Stimulated activated CD4-positive, alpha-beta T cell treated with anti-CD3 and anti-CD28 coated beads, Interleukin-4, amount 100 ng/mL, for 1 hour (primary cell): ENCODE results near the gene MKNK2.
A peak's percentile ranks its signal among the peaks of the same experiment; 100 is the strongest.

Source experiments
- DNase-seq: peaks from one replicate; pipeline ENCODE4 v3.0.0-alpha.2; 2020

MKNK2 gene

DNA sequence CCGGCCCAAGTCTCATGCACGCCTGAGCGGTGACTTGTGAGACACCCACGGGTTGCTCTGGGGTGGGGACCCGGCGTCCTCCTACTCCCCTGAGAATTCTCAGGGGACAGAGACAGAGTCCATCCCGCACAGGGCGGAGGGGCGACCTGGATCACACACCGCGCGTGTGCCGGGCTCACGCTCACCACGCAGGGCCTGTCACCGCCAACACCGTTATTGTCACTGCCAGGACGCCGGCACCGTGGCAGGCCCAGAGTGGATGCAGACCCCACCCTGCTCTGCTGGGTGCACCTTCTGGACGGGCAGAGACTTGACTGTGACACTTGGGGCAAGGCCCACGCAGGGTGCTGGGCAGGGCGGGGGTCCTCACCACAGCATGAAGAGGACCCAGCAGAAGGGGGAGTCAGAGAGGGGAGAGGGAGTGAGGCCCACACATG is 28.8 kb upstream of the MKNK2 start:
- no peak for DNase-seq

DNA sequence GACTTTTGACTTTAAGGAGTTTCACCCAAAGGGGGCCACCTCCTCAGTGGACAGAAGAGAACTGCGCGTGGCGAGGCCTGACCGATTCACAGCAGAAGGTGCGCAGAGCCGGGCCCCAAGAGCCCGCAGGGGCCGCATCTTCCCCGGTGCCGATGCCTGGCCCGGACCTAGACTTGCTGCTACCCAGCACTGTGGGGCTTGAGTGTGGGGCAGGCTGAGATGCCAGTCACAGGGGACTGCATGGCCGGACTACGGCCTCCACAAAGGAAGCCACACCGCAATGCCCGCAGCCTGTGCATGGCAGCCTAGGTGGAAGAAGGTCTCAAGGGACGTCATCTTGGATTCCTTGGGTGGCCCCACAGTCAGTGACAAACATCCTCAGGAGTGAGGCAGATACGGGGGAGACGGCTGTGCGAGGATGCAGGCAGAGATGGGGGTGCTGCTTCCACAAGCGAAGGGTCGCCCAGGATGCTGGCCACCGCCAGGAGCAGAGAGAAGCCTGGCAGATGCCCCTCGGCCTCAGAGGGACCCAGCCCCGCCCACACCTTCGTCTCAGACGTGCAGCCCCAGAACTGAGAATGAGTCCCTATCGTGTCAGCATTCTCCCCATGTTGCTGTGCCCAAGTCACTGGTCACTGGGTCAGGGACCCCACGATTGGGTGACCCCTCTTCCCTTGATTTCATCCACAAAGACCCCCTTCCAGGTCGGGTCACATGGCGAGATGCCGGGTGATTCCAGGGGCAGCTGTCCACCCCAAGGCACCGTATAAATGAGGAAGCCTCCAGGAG is 28.2 kb upstream of the MKNK2 start:
- DNase-seq: no peak

DNA sequence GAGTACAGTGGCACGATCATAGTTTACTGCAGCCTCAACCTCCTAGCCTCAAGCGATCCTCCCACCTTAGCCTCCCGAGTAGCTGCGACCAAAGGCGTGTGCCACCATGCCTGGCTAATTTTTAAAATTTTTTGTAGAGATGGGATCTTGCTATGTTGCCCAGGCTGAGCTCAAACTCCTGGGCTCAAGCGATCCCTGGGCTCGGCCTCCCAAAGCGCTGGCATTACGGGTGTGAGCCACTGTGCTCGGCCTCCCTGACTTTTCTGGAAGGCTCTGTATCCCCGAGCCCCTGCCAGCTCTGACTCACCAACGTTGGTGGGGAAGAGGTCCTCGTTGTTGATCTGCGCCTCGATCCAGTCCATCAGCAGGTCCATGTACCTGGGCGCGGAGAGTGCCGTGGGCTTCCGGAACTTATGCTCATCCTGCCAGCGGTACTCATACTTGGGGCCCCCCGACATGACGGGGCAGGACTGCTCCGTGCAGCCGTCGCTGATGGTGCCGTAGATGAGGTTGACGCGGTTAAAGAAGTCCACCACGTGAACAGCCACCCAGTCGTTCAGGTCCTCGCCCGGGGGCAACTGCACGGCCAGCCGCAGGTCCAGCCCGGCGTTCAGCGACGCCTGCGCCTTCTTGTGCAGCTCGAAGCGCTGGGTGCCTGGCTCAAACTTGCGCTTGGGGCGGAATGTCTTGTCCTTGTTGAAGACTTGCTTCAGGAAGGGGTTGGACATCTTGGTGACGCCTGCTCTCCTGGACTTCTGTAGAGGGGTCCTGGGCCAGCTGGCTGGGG is 27.0 kb upstream of the MKNK2 start:
- DNase-seq: no peak

DNA sequence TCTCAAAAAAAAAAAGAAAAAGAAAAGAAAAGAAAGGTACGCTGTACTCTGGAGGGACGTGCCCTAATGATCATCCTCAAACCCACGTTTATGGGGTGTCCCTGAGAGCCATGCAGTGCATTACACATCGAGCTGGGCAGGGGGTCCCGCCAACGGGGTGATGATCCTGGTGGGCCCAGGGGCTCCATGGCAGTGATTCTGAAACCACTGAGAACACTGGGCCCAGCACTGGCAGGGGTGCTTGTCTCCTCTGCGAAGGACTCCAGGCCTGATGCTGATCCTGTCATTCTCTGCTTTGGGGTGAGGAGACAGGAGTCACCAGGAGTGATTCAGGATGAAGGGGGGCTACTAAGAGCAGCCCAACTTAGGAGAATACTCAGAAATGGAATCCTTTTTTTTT is 26.4 kb upstream of the MKNK2 start:
- no peak for DNase-seq

DNA sequence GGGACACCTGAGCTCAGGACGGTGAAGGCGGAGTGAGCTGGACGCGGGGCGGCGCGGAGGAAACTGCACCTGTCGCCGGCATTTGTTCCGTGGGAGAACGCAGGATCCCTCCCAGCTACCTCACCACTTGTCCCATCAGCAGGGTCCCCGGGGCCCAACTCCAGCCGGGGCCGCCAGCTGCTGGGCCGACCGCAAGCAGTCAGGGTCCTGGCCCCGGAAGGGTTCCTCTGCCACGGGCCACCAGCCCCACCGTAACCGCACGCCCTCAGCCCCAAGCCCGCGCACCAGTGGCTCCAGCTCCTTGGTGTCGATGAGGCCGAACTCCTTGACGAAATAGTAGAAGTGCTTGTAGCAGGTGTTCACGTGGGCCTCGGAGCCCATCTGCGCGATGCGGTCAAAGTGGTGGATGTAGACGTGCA is 25.5 kb upstream of the MKNK2 start:
- DNase-seq: no peak

DNA sequence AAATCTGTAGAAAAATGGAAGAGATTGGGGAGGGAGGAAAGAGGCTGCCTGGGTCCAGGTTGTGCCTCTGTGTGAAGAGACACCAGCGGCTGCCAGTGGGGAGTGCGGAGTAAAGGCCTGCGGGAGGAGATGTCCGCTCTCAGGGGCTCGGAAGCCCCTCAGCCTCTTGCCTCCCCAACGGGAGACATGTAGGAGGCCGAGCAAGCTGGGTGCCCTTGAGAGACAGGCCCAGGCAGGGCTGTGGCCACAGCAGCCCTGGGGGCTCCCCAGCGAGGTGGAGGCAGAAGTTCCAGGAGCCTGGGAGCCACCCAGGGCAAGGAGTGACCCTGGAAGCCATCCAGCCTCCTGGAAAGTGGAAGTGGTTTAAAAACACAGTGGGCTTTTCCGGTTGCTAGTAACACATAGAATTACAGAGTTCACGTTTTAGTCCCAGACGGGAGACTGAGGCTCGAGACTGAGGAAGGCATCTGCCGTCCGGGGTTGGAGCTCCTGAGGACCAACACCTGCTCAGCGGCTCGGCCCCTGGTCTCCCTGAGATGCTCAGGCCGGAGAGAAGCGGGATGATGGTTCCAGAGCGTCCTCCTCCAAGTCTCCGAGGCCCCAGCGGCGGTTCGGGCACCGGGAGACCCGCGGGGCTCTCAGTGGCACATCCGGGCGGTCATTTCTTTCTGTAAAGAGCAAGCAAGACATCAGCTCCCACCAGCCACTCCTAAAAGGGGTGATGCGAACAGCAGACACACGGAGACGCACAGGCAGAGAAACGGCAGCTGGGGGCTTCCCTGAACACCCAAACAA is 21.9 kb upstream of the MKNK2 start:
- no peak for DNase-seq

DNA sequence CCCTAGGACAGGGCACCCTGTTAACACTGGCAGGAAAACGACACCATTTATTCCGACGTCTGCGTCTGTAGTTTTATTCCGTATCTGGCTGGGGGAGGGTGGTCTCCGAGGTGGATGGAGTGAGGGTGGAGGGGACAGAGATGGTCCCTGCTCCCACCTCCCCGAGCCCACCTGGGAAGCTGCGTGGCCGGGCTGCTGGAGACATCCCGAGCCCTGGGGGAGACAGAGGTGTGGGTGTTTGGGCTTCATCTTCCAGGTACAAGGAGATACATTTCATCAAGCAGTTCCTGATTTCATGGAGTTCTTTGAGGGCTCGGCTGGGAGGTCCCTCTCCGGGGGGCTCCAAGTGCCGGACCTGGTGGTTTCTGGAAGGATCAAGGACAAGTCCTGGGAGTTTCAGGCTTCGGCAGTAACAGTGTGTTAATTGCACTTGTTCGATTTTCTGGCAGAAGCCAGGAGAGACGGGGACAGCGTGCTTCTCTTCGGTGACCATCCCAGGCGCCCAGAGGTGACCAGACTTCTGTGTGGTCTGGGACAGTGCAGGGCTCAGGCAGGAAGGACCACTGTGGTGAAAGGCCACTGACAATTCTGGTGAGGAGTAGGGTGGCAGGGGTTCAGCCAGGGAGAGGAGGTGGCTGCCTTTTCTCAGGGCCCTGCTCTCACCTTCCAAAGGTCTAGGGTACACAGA is 20.1 kb upstream of the MKNK2 start:
- no peak for DNase-seq

DNA sequence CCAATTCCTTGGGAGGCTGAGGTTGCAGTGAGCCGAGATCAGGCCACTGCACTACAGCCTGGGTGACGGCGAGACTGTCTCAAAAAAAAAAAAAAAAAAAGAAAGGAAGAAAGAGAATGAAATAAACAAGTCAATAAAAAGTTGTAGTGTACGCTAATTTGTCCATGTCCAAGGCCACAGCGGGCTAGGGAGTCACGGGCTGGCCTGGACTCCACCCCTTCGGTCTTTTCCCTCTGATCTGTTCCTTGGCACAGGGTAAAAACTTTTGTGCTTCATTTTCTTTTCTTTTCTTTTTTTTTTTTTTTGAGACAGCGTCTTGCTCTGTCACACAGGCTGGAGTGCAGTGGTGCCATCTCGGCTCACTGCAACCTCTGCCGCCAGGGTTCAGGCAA is 19.4 kb upstream of the MKNK2 start:
- DNase-seq: no peak

DNA sequence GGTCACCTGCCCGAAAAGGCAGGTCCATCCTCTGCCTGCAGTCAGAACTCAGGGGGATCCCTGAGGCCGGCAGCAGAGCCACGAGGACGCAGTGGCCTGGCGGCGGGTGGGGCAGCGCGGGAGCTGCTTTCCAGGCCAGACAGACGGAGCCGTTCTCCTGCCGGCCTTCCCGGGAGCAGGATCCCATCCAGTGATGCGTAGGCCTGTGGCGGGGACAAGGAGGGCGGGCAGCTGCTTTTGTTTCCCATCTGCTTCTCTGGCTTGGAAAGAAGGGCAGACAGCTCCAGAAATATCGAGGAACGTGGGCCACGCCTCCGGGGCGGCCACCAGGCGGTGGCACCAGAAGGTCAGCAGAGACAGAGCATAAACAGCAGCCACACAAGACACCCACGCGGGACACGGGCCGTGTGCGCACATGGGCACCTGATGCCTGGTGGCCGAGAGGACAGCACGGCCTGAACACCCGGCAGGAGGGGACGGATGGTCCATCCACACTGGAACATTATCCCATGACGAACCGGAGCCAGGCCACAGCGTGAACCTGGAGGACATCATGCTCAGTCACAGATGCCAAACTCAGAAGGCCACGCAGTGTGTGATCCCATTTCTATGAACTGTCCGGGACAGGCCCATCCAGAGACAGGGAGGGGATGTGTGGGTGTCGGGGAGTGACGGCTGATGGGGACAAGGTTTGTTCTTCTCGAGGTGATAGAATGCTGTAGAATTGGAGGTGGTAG is 13.9 kb upstream of the MKNK2 start:
- no peak for DNase-seq

DNA sequence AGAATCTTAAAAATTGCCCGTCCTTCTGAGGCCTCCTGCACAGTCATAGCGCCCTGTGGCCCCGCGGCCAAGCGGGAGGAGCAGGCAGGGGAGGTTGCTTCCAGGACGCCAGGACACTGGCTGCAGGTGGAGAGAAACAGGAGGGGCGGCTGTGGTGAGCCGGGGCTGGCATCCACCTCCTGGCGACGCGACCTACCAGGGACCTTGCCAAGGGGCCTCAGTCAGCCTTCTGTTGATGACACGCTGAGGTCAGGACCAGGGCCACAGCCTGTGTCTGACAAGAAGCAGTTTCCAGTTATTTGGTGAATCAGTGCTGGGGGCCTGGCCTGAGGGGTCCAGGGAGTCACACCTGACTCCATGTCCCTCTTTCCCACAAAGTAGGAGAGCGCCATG is 13.3 kb upstream of the MKNK2 start:
- no peak for DNase-seq

DNA sequence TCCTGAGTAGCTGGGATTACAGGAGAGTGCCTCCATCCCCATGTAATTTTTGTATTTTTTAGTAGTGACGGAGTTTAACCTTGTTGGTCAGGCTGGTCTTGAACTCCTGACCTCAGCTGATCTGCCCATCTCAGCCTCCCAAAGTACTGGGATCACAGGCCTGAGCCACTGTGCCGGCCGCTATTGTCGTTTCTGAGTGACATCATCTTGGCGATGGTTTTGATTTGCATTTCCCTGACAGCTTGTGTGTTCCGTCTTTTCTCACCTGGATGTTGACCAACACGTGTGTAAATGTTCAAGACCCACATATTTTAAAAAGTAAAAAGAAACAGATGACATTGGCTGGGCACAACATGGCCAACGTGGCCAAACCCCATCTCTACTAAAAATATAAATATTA is 12.8 kb upstream of the MKNK2 start:
- no peak for DNase-seq

DNA sequence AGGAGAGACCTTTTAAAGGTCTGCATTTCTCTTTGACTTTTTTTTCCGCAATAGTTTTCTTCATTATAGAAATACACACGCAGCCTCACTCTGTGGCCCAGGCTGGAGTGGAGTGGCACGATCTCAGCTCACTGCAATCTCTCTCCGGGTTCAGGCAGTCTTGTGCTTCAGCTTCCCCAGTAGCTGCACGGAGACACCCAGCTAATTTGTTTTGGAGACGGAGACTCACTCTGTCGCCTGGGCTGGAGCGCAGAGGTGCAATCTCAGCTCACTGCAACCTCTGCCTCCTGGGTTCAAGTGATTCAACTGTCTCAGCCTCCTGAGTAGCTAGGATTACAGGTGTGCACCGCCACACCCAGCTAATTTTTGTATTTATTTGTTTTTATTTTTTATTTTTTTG is 11.7 kb upstream of the MKNK2 start:
- DNase-seq: no peak

DNA sequence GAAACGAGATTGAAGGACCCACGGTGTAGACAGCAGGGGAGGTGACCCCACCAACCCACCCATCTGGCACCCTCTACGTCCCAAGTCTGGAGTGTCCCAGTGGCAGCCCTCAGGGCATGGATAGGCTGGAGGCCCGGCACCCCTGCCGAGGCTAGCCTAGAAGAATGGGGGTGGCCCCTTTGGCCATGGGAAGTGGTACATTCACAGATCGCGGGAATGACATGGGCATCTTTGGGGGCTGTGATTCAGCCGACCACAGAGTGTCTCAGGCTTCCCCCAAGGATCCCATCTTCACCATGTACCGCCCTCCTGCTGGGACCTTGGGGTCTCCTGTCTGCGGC is 11.3 kb upstream of the MKNK2 start:
- no peak for DNase-seq

DNA sequence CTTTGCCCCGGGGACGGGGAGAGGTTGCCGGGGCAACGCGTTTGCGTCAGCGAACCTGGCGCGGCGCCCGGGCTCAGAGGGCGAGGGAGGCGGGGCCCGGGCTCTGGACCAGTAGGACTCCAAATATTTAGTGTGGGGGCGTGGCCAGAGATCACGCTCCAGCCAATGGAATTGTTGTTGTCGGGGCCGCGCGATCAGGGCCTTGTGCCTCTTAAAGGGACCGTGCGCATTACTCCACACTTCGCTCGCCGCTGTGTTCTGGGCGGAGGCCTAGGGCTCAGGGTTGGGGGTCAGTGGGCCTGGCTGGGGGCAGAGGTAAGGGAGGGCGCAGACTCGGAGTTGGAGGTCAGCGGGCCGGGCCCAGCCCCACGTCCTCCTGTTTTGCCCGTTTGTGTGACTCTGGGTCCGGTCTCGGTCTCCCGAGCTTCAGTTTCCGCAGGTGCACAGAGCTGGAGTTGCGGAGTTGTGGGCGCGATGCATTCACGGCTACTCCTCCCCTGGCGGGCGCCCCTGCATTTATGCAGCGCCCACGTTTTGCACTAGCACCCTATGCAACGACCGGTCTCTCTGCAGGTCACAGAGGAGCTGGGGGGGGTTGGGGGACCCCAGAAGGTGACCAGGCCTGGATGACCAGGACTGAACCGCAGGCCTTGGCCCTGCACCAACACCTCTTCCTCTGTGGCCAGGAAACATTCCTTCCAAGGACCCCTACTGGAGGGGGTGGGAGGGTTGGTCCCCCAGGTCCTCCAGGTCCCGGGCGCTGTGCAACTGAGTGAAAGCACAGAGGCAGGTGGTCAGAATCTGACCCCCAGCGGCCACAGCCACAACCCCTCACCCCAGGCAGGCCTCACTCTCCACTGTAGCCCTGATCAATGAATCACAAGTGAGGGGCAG is 10.7 kb upstream of the MKNK2 start:
- peak; percentile 99 for DNase-seq

DNA sequence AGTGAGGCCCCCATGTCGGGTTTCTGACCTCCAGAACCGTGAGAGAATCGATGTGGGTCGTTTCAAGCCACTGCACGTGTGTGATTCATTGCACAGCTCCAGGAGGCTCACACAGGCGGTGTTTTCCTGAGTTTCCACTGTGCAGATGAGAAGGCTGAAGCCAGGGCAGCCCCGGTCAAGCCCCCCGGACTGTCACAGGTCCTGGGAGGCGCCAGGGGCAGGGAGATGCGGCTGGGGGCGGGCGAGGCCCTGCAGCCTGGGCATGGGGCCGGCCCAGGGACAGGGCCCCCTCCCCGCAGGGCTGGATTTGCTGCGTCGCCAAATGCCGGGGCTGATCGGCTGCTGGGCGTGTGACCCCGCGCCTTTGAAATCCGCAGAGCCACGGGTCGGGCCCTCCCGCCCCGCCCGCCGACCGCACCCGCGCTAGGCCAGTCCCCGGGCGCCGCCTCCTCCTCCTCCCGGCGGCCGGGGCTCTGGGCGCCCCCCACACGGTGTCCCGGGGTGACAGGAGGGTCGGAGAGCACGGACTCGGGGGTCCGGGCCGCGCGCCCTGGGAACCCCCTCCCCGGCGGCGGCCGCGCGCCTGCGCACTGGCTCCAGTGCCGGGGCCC is 9.9 kb upstream of the MKNK2 start:
- peak; percentile 42 for DNase-seq

DNA sequence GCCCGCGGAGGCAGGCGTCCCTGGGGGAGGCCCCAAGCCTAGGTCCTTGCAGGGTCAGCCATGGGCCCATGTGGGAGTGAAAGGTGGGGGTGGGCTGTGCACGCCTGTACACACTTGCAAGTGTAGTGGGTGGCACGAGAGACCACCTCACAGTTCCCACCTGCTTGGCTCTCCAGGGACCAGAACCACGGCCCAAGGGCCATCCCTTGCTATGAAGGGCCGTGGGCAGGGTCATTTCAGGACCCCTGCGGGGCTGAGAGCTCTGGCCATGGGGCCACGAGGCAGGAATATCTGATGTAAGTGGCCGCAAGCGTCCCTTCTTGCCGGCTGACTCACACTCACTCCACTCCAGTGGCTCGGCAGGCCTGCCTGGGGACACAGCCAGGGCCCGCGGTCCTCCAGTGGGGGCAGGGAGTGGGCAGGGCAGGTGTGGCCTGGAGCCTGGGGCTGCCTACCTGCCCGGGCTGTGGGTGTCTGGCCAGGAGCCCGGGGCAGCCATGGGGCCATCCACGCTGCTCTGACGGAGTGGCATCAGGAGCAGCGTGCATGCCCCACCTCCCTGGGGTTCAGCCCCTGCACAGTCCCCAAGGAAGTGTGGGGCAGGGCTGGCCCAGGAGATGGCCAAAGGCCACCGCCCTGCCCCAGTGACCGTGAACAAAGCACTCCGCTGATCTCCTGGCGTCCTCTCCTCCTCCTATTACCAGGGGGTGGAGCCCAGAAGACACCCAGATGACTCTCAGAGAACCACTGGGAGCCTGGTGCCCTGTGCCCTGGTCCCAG is 8.6 kb upstream of the MKNK2 start:
- DNase-seq: no peak

DNA sequence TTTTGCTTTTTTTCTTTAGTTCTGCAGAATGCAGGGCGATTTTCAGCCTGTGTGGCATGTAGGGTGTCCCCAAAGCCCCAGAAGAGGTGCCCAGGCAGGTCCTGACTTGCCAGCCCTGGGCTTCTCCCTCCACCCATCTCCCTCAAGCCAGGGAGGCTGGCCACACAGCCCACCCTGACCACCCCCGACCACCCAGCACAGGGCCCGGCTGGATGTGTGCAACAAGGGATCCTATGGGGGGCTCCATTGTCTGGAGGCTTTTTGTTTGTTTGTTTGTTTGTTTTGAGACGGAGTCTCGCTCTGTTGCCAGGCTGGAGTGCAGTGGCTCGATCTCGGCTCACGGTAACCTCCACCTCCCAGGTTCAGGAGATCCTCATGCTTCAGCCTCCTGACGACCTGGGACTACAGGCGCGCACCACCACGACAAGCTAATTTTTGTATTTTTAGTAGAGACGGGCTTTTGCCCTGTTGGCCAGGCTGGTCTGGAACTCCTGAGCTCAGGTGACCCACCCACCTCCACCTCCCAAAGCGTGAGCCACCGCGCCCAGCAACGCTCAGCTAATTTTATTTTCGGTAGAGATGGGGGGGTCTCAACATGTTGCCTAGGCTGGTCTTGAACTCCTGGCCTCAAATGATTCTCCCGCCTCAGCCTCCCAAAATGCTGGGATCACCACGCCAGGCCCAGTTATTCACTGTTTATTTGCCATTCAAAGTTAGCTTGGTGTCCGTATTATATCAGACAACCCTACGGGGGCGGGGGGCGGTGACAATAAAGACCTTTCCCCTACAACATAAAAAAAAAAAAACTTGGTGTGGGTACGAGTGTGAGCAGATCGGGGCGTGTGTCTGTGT is 7.8 kb upstream of the MKNK2 start:
- no peak for DNase-seq

DNA sequence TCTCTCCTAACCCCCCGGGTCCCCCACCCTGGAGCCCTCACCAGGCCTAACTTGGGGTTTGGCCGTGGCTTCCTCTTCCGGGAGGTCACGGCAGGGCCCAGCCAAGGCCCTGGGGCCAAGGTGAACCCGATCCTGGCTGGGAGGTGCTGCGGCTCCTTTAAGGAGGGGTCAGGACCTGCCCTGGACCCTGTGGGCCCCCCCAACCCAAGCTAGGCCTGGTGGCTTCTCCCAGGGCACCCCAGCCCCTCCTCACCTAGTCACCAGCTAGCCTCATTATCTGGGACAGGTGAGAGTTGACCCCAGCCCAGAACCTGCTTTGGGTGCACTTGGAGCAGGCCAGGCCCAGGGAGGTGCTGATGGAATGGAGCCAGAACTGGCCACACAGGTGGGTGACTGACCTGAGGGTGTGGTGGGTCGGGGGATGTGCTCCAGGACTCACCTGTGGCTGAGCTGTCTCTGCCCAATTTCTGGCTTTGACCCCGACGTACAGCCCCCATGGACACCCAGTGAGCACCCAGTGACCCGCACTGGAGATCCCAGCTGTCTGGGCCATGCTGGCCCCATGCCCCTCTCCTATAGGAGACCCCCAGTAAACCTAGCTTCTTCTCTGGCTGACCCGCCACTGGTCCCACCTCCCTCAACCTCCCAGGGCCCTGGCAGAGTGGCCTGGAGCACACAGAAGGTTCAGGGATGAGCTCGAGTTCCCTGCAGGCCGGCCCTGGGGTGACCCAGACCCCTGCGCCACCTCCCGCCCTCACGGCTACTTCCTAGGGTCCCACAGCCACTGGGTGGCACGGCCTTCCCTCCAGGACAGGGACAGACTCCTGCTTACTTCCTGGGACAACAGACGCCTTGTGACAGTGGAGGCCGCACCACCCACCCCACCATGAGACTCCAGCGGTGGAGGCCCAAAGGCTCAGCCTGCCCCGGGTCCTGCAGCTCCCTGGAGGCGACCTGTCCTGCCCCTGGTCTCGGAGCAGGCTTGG is 6.7 kb upstream of the MKNK2 start:
- DNase-seq: no peak
